Activated CD8-positive, alpha-beta memory T cell treated with anti-CD3 and anti-CD28 coated beads, Interleukin-2, amount 50 U/mL, for 48 hours (primary cell): ENCODE data around the gene PIM1.
"Not testable (repeated sequence)": the region's sequence is repeated elsewhere in the genome, so short reads cannot be mapped to it uniquely, and the experiment has no call there.

Experiments used
- DNase-seq: peaks from one replicate; pipeline ENCODE4 v3.0.0-alpha.2; 2020

PIM1 gene

DNA sequence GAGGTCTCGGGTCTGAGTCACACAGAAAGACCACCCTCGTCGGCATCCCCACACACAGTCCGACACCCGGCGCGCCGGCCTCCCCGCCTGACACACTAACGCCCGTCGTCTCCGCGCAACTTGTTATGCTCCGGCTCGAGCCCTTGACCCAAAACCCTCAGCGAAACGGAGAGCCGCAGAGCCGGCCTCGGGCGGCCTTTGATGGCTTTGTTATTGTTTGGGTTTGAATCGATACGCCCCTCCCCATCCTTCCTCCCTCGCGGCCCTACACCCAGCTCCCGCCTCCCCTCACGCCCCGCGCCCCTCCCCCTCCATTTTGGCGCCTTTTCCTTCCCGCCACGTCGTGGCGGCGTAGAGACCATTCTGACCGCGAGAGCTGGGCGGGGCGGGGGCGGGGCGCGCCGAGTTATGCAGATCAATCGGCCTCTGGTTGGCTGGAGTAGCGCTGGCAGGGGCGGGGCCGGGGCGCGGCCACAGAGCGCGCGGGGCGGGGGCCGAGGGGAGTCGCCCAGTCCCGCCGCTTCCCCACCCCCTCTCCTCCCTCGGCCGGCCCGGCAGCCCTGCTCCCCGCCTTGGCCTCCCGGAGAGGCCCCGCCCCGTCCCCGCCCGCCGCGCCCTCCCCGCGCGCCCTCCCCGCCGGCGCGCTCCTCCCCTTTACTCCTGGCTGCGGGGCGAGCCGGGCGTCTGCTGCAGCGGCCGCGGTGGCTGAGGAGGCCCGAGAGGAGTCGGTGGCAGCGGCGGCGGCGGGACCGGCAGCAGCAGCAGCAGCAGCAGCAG lies at the start of gene PIM1:
Gene PIM1, plus strand, starts transcription at position 657 of the 777 bp plus-strand sequence. CDS start 424 bp downstream, outside the sequence.
- peak; percentile 99 for DNase-seq

DNA sequence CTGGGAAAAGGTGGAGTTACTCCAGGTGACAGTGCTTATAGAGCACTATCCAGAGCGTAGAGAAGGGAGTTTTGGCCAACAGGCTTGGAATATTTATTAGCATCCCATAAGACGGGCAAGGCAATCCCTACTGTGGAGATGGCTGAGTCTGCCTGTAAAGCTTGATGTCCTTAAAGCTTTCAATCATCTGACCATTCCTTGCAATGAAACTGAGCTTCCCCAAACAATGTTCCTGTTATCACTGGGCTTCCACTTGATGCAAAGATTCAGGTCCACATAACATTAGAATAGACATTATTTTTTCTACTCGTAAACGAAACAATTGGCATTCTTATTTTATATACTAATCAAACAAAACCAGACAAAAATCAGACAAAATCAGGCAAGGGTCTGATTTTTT lies 48.4 kb upstream of the PIM1 start:
- DNase-seq = no peak

DNA sequence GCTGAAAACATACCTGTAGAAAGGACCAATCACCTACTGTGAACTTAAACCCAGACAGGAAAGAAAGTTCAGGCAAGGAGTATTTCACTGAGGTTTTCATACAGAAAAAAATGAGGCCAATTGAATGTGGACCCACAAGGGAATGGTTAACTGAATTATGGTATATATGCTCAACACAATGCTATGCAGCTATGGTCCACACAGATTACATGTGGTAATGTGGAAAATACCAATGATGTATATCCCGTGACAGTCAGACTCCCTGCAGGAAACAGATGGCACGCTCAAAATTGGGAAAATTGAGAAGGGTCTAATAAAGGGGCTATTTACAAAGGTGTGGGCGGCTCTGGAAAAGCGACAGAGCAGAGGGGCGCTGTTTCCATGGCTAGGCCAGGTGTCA lies 47.1 kb upstream of the PIM1 start:
- no peak for DNase-seq

DNA sequence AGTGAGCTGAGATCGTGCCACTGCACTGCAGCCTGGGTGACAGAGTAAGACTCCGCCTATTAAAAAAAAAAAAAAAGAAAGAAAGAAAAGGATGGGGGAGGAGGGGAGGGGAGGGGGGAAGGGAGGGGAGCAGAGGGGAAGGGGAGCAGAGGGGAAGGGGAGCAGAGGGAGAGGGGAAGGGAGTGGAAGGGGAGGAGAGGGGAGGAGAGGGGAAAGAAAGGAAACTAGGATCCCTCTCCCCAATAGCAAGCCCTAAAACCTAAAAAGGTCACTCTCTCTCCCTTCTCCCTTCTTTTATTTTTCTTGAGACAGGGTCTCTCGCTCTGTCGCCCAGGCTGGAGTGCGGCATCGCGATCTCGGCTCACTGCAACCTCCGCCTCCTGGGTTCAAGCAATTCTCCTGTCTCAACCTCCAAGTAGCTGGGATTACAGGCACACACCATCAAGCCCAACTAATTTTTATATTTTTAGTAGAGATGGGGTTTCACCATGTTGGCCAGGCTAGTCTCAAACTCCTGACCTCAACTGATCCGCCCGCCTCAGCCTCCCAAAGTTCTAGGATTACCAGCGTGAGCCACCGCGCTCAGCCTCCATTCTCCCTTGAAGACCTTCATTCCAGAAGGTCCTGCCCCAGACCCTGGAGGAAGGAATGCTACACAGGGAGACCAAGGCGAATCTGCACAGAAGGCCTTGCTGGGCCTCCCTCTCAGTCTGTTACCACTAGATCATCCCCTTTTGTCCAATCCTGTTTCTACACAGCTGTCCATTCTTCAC lies 45.8 kb upstream of the PIM1 start:
- DNase-seq = no peak

DNA sequence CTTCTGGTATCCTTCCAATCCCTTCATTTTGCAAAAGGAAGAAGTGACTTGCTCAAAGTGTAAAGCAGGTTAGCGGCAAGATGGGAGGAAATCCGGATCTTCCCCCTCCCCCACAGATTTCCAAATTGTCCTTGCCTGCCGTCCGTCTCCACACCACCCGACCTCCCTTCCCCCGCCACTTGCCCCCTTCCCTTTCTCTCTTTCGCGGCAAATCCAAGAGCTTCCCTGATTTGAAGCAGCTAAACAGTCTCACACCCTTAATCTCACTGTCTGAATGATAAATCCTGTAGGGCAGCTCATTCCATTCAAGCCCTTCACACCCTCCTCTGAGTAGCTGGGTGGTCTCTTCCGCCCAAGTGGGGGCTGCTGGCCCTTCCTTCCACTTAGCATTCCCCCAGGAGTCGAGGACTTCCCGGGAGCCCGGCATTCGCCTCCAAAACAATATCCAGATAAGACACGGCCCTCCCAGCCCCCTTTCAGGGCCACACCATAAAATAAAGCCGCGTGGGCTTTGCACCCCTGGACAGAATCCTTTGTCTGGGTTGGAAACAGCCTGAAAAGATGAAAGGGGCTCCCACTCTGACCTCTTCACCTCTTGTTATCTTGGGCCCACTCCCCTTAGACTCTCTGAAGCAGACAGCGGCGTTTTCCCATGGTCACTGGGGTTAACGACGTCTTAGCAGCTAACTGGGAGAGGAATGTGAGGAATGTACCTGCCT lies 44.0 kb upstream of the PIM1 start:
- no peak for DNase-seq

DNA sequence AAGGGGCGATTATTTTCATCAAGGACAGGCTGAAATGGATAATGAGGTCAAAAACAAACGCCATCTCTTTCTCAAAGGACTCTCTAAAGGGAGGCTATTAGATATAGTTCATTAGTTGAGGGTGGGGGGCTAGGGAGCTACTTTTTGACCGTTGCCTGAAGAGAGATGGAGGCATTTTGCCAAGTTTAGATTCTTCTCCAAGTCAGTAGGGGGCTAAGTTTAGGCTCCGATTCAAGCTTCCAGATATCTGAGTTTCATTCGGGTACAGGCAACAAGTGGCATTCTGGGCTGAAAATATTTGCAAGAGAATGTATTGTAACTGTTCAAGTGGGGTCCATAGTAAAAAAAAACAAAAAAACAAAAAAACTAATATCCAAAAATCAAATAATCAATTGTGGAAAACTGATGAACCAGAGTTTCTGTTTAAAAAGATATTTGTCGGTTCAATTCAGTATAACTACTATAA lies 43.4 kb upstream of the PIM1 start:
- no peak for DNase-seq

DNA sequence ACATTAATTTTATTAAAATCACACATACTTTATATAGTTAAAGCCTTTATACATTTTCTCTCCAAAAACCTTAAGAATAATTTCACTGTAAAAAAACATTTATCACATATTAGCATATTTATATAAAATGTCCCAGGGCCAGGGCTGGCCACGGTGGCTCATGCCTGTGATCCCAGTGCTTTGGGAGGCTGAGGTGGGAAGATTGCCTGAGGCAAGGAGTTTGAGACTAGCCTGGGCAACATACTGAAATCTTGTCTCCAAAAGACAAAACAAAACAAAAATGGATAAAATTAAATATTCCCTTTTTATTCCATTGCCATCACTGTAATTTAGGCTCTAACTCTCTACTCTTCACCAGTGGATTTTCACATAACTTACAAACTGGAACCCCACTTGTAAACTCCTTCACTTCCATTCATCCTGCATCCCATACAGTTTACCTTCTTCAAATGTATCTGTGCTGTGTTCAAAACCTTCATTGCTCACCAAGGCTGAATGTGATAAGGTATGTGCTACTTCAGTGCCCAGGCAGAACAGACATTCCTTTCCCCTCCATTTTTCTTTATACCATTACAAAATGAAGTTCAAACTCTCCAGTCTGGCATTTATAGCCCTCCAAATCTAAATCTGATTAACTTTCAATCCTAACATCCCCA lies 42.9 kb upstream of the PIM1 start:
- no peak for DNase-seq

DNA sequence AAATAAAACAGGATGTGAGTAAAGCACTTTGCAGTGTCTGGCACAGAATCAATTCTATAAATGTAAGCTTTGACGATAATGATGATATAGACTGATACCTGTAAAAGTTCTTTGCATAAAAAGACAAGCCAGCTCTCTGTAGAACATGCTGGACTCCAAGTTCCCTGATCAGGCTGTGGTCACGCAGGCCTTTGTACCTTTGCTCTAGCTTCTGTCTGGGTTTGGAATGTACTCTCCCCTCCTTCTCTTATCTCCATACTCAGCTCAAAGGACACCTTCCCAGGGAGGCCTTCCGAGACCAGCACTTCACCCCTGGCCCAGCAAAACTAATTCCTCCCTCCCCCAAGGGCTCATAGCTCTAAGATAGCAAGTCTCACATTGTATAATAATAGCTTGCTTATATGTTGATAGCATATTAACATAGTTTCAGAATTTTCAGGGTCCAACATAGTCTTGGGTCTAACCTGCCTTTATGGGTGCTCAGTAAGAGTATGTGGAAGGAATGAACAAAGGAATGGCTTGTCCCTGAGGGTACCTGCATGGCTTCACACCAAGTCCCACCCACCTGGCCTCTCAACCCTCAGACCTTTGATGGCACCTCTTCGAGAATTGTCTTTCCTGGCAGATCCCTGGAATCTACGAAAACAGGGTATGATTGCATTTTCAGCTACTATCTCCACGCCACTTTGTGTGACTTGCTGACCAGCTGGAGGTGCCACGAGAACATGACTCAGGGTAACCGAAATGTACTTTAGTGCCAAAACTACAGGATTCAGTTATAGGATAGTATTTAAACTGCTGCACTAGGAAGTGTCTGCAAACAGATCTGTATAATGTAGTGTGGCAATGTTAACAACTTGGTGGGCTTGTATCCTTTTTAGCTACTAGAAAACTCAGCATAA lies 41.7 kb upstream of the PIM1 start:
- DNase-seq = no peak

DNA sequence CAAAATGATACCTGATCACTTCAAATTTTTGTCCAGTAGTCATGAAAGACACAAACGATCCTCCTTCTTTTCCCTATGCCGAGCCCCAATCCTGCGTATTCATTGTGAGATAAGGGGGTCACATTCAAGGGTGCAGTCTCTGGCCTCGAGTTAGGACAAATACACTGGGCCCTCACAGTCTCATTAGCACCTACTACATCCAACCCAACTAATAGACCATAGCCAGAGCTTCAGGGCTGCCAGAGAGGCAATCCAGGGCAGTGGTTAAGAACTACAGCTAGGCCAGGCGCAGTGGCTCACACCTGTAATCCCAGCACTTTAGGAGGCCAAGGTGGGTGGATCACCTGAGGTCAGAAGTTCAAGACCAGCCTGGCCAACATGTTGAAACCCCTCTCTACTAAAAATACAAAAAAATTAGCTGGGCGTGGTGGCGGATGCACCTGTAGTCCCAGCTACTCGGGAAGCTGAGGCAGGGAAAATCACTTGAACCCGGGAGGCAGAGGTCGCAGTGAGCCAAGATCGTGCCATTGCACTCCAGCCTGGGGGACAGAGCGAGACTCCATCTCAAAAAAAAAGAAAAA lies 41.0 kb upstream of the PIM1 start:
- not testable (repeated sequence) for DNase-seq

DNA sequence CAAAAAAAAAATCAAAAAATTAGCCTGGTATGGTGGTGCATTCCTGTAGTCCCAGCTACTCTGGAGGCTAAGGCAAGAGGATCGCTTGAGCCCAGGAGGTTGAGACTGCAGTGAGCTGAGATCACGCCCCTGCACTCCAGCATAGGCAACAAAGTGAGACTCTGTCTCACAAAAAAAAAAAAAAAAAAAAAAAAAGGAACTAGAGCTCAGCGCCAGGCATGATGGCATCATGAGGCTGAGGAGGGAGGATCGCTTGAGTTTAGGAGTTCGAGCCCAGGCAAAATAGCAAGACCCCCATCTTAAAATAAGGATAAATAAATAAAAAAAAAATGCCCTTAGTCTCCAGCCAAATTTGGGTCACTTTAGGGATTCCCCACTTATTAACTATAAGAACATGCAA lies 40.4 kb upstream of the PIM1 start:
- no peak for DNase-seq

DNA sequence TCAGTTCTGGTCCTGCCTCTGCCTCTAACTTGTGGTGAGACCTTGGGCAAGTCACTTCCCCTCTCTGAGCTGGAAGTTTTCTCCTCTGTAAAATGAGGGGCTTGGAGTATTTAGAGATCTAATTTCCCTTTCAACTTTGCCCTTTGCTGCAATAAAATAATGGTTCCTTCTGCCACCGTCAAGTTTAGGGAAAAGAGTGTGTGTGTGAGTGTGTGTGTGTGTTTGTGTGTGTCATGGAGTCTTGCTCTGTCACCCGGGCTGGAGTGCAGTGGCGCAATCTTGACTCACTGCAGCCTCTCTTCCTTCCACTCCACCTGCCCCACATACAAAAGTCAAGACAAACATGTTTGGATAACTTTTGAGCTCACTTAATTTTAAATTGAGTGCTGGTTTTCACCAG lies 39.2 kb upstream of the PIM1 start:
- no peak for DNase-seq

DNA sequence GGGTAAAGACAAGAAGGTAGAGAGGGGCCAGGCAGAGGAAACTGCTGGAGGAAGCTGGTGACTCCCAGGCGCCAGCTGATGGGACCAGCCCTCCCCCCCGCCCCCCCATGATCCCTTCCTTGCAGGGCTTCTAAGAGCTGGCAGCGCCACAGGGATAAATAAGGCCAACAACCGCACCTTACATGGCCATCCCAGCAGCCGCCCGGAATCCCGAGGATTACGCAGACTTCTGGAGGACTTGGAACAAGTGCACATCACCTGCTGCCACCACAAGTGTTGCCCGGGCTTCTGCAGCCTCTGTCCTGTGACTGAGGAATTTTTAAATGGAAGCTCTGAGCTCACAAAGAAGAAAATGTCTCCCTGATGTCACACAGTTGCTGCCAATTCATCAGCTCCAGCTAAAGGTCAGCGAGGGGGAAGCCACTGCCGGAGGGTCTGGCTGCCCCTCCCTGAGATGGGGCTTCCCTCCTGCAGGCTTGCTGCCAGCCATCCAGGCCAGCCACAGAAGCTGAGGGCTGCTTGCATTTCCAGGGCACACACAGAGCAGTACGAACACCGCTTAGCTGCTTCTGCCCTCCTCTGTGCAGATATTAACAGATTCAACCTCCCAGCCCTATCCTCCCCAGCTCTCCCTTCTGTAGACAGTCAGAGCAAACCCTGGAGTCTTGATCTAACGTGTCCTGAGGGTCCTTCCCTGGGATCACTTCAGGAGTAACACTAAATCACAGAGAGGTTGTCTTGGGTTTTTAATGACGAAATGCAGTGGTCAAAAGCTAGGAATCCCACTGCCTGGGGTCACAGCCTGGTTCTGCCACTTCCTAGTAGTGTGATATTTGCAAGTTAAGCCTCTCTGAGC lies 38.6 kb upstream of the PIM1 start:
- no peak for DNase-seq

DNA sequence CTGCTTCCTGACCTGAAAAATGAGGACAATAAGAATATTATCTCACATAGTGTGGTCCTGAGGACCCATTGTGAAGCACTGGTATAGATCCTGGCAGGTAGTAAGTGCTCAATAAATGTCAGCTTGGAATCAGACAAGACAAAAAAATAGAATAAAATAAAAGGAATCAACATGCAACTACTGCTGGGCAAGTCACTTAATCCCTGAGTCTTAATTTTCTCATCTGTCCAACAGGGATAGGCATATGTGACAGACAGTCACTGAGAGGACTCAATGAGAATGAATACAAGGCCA lies 38.0 kb upstream of the PIM1 start:
- no peak for DNase-seq

DNA sequence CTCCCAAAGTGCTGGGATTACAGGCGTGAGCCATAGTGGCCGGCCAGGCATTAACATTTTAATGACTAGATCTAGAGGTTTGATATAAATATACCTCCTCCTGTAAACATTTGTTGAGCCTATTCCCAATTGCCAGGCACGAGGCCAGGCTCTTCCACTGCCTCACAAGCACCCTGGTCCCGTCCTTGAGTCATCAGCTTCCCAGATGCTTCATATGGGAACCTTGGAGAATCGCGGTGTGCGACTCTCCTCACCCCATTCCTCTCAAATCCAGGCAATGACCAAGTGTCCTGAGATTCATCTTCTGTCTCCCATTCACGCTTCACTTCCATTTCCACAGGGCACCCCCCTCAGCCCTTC lies 35.9 kb upstream of the PIM1 start:
- DNase-seq = no peak

DNA sequence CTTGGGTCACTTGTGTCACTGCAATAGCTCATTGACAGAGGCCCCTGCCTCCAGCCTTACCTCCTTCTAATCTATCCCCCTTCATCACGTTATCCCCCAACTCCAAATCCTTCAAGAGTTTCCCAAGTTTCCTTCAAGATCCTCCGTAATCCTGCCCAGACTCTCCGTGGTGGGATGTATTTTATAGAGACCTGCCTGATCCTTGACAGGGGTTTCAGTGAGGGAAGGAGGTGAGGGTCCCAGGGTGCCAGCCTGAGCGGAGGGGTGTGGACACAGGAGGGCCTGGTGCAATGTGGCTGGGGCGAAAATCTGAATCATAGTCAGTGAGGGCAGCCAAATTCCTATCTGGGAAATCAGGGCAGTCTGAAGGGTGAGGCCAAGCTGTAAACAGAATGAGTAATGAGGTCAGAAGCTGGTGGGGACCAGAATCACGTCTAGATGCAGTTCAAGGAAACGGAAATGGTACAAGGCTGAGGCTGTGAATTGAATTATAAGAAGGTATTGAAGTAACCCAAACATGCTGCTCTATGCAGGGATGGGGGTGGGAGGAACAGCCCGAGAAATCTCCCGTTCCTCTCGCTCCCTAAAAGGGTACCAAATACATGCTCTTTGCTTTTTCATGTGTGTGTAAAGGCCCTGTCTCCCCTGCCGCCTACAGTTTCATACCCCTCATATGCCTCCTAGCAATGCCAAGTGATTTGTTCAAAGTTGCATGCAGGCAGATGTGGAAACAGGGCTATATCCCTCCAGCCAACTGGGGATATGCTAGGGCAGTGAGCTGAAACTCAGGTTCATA lies 35.4 kb upstream of the PIM1 start:
- no peak for DNase-seq

DNA sequence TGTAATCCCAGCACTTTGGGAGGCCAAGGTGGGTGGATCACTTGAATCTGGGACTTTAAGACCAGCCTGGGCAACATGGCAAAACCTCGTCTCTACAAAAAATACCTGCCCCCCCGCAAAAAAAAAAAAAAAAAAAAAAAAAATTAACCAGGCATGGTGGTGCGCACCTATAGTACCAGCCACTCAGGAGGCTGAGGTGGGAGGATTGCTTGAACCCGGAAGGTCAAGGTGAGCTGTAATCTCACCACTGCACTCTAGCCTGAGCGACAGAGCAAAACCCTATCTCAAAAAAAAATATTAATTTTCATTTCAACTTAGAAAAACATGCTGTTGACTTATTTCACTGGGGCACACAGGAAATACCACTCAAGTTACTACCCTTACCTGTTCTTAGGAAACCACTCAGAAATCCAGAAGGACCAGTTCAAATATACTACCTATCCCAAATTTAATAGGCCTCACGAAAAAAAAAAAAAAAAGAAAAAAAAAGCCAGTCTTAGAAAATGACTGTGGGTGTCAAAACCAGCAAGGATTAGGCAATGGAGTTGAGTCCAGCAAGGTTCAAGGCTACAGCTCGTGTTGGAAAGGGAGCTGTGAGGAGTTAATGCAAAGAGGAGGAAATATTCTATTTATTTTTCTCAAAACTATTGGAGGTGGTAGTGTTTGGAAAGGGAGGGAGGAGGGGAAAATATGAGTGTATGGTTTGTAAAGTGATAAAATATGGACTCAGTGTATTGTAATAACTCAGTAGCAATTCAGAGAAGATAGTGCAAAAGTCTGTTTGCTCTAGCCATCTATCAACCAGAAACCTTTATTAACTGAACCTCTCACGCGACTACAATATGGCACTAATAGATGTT lies 33.9 kb upstream of the PIM1 start:
- no peak for DNase-seq

DNA sequence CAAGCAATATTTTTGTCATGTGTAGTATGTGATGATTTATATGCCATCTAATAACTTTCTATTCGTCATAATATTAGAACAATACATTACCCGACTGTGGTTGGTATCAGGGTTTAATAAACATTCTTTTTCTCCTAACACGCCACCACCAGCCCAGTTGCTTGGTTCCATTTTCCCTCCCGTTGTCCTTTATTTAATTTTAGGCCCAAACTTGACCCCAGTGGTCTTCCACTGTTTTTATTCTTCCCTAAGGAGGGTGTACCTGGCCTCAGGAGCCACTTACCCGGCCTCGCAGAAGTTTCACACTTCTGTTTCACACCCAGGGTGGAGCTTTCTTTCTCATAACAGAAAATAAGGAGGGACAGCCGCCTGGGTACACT lies 33.1 kb upstream of the PIM1 start:
- DNase-seq = no peak

DNA sequence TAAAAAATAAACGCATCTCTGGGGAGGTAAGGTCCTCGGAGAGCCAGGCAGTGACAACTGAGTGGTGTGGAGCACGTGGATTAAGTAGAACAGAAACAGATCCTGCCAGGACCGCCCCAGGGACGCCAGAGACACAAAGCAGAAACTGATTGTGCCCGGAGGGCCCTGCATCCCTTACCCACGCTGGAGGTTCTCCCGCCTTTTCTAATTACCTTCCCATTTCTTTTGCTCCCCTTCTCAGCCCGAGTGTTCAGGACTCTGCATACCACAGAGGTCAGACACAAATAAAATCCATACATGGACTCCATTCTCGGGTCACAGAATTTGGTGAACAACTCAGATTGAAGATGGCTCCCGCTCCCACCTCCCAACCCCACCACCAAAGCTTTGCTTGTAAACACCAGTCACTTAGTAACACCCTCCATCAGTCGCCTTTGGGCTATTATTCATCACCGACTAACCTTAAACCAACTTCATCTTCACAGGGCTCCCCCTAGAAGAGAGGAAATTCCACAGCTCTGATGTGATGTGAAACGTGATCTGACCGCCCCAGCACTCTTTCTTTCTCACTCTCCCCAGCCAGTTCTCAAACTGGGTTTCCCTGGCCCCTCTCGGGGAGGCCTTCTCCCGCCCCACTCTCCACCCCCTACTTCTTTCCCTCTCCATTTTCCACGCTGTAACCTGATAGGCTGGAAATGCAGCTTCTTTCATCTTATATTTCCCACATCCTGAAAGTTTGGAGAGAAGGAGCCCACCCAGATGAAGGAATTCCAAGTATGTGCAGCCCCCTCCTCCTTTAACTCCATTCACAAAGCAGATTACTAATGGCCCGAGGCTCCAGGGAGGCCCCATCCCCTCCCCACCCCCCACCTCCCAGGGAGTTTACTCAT lies 32.5 kb upstream of the PIM1 start:
- DNase-seq = peak; percentile 66
